NCI-H345 (cell line): ENCODE data around the gene EVI2B.
"Not testable (repeated sequence)": the region's sequence is repeated elsewhere in the genome, so short reads cannot be mapped to it uniquely, and the experiment has no call there.

Experiments
- DNase-seq: peaks from one replicate; lab custom pipeline; 2025; lab: John Stamatoyannopoulos, UW

EVI2B gene

DNA sequence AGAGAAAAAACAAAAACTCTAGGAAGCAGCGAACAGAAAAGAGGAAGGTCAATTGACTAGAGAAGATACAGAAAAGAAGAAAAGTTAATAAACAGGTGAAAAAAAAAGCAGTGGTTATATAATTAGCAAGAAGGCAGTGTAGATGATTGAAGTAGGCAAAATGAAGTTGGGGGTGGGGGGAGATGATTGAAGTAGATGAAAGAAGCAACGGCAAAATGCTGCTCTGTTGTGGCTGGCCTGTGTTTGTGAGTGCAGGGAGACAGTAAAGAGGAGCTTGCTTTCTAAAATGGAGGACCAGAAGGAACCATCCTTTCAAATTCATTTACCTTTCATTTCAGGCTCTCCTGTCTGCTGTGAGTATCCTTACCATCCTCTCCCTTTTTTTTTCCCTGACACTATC is 3.6 kb downstream of the EVI2B start:
- DNase-seq: no peak

DNA sequence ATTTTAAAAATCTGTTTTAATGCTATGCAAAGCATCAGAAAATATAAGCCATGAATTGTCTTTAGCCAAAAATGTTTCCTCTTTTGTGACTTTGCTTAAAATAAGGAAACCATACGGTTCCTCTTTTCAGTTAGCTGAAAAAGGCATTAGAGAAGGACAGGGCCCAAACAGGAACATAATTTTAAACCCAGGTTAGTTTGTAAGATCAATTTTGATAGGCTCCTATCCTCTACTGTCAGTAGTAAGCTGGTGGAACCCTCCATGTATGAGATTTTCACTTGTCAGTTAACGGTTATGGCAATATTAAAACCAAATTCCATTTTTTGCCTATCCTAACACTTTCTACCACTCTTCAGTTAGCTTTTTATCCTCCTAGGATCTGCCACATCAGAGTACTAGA is 4.3 kb downstream of the EVI2B start:
- no peak for DNase-seq

DNA sequence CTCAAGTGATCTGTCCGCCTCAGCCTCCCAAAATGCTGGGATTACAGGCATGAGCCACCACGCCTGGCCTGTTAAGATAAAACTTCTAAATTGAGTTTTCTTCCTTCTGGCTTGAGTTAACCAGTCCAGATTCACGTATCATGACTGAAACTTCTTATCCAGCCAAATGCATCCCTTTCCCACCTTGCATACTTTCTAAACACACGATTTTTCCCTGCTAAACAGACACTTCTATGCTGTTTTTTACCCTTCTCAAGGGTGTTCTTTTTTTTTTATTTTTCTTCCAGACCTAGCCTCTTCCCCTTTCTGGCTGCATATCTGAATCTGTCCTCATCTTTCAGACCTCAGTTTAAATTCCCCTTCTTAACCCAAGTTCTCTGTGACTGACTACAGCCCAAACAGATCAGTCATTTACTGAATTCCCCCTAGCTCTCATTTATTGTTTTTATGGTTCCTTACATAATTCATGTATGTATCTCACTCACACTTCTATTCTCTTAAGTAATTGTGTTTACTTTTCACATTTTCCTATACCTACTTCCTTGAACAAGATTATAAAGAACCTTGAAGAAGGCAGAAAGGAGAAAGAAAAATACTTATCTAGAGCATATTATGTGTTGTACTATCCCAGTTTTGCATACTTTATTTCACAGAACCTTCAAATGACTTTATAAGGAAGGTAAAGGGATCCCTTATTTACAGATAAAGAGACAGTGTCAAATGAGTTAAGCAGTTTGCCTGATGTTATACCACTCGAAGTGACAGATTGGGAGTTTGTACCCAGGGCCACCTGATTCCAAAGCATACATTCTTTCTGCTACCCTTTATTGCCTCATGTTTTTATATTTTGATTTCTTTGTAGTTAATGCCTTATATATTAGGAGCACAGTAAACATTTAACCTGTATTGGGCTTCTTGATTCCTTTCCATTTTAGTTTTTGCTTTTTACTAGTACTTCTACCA is 5.2 kb downstream of the EVI2B start:
- no peak for DNase-seq

DNA sequence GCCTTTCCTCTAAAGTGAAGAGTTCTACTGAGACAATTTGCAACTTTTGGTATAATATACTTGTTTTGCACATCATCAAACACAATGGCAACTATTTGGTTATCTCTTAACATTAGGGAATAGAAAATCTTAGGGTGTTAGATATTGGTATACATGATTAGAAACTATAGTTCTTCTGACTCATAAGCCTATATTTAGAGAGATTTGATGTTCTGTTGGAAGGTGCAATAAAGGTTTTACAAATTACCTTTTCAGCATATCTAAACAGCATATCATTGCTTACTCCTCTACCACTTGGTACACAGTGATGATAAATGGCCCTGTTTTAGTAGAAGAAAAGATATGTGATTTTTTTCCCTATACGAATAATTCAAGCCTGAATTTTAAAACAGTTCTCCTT is 6.2 kb downstream of the EVI2B start:
- no peak for DNase-seq

DNA sequence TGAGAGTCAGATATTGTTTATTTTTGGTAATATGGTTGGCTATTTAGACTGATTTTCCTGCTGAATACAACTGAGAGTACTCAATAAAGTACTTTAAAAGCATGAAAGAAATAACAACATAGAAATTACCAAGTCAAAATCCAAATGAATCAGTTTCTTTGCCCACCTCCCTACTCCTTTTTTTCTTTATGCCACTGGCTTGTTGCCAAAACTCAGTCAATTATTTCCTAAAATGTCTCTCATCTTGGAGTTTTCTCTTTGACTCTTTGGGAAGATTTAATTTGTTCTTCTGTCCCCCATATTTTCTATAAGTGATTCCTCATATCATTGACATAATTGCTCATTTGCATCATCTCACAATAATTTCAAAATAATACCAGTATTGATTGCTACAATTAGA is 14.2 kb downstream of the EVI2B start:
- DNase-seq: no peak

DNA sequence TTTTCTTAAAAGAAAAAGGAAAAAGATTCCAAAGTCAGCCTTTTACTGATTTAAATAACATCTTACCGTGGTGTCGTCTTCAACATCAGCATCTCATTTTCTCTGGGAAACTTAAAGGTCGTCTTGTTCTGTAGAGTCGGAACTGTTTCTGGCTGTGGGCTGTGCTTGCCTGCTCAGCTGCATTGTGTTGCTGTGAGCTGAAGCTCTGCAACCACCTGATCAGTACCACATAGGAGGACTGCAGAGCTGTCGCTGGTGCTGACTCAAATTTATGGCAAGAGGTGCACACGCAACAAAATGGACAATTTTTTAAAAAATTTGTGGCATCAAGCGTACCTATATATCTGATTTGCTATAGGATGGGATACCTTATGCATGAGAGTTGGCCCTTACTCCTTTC is 16.8 kb downstream of the EVI2B start, which contains the start of gene OMG:
OMG (minus strand) TSS at position 150 of the 400 bp plus-strand sequence. CDS start 908 bp downstream, outside the sequence.
- no peak for DNase-seq

DNA sequence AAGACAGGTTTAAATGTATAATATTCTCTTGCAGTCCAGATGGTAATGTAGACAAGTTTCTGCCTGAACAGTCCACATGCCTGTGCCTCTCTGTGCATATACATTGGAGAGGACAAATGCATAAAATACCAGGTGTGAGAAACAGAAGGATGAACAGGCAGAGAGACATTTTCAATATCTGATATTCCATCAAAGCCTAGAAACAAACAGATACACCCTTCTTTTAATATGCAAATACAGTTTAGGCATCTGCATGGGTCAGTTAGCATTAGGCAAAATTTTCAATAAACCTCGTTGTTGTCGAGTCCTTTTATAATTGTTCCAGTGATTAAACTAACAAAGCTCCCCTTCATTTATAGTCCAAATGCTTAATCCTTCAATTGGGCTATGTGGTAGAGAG is 17.7 kb downstream of the EVI2B start:
- DNase-seq: no peak

DNA sequence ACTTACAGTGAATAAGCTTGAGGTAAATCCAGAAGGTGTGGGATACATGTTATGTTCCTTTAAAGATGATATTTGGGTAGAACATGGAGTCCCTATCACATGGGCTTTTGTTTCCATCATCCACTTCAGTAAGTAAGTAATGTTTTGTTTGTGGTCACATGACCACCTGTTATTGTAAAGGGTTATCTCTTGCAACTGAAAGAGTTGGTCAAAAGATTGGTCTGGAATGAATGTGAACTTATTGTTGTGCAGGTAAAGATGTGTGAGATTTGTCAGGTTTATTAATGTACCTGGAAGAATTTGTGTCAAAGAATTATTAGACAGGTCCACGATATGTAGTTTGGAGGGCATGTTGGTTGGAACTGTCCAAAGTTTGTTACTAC is 18.4 kb downstream of the EVI2B start:
- no peak for DNase-seq

DNA sequence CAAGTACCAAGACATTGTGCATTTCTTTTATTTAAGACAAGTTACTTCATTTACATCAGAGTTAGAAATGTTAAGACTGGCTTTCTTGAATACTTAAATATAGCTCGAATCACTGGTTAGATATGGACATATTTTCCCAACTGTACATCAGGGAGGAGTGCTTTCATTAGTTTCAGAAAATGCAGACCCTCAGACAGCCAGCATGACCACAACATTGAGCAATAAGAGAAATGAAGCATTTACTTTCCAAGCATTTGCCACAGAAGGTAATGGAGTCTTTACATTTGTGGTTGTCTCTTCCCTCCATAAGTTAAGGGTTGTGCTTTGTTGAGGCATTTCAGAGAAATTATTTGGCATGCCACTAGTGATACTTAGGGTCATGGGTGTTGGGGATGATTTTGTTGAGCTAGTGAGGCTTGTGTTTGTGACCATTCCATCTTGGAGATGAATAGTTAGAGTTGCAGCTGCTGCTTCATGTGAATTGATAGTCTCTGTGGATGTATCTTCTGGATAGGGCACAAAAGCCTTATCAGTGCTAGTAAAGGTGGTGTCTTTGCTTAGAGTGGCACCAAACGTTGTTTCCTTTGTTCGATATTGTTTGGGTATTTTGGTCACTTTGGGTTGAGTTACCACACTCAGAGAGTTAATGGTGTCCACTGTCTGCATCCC is 18.9 kb downstream of the EVI2B start:
- DNase-seq: no peak

DNA sequence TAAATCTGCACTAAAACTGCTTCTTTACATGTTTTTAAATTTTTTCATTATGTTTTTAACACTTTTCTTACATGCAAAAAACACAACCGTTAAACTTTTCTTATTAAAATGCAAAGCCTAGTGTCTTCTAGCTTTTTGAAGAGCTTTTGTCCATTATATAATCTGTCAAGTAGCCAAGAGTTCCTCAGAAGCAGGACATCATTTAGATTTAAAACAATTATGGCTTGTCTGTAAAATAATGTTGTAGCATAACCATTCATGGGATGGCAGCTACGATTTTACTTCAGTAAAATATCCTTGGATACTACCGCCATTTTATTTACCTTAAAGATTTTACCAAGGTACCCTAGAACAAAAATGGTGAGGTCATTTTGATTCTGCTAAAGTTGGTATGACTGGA is 19.6 kb downstream of the EVI2B start:
- no peak for DNase-seq

DNA sequence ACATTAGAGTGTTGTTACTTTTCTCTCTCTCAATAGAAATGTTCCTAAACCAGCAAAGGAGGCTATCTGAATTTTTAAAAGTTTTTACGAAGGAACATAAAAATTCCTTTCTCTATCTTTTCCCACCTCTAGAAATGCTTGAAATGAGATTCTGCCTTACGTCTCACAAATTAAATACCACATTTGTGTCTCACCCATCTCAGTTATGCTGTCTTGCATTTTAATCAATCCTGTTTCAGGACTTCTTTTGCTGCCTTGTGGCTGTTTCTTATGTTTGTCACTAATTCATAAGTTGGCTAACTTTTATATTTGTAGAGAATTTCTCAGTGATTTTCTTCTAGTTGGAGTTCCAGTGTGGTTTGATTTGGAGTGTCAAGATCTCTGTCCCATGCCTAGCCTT is 20.3 kb downstream of the EVI2B start:
- DNase-seq: no peak

DNA sequence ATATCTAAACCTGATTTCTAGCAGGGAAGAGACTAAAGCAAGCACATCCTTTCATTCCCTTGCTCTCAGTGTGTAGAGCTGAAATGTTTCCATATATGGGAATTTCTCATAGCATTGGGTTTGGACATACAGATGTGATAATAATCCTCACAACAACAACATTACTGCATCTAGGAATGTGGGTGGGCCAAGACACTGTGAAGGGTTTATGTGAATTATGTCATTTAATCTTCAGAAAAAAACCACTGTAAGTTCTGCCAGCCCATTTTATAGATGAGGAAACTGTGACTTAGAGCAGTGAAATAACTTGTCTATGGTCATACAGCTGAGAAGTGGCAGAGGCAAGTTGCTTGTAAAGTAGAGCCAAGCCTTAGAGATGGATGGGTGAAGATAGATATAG is 22.0 kb downstream of the EVI2B start:
- no peak for DNase-seq

DNA sequence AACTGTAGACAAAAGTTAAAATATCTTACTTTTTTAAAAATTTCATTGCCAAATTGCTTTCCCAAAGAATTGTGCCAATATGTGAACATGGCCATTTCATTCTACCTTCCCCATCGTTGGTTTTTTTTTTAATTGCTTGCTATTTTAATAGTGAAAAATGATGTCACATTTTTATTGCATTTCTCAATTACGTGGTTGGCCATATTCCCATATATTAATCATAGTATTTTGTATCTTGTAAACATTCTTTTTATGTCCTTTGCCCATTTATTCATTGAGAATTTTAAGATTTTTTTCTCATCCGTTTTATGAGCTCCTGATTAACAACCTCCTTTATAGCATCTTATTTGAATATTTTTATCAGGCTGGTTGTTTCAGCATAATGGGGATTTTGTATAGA is 24.1 kb downstream of the EVI2B start:
- no peak for DNase-seq

DNA sequence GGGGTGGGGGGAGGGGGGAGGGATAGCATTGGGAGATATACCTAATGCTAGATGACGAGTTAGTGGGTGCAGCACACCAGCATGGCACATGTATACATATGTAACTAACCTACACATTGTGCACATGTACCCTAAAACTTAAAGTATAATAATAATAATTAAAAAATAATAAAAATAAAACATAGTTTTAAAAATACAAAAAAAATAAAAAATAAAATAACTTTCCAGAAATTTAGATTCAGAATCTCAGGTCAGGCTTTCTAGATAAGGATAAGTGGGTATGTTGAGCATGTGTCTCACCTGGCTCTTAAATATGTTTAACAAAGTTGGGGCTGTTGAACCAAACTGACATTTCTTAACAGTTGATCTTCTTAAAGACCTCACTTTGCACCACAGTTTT is 25.9 kb downstream of the EVI2B start:
- DNase-seq: not testable (repeated sequence)

DNA sequence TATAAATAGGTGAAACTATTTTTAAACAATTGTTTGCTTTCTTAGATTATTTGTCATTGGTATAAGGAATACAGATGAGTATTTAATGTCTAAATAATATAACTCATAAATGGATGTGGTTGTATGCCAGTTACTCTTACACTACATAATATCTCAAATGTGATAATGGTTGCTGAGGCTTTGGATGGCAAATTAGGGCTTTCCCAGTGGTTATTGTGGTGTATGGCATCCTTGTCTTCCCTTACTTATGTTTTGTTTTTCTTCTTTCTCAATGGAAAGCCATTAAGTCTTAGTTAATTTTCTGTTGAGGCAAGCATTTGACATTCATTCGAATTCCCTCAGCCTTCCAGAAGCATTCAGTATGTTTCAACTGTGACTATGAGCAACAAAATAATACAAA is 27.3 kb downstream of the EVI2B start:
- no peak for DNase-seq

DNA sequence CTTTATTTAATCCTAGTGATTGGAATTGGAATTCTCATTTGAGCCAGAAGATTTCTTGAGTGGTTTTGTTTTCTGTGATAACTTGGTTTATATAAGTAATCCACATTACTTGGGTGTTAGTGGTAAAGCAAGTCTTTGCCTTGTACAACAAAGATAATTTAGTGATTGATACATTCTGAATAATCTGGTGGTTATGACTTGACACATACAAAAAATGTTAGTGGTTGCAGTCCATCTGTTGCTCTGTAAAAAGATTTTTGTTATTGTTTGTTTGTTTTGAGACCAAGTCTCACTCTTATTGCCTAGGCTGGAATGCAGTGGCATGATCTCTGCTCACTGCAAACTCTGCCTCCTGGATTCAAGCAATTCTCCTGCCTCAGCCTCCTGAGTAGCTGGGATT is 30.0 kb downstream of the EVI2B start:
- DNase-seq: no peak

DNA sequence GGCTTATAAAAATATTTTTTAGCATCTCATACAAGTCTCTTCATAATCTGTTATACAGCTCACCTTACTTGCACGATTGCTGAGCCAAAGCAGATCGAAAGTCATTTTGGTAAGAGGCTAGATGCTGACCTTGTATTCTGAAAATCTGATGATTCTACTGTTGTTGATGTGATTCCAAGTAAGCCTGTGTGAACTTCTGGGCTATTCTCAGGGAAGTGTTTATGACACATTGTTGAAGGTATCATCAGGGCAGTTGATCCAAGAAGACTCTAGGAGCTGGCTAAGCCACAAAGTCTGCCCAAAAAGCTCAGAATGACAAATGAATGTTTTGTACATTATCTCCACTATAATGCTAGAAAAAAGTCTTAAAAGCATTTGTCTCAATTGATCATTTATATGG is 32.8 kb downstream of the EVI2B start:
- DNase-seq: no peak

DNA sequence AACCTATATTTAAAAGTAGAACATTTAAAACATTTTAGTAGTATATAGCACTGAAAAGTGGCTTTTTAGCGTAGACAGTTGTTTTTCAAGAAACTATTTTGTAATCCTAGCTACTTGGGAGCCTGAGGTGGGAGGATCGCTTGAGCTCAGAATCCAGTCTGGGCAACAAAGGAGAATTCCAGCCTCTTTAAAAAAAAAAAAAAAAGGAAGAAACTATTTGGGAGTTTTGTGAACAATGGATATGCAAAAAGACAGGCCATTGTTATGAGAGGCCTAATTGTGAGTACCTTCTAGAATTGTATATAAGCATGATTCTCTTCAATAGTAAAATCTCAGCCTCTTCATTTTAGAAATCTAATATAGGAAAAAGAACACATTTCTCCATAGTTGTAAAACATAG is 34.5 kb downstream of the EVI2B start:
- DNase-seq: no peak

DNA sequence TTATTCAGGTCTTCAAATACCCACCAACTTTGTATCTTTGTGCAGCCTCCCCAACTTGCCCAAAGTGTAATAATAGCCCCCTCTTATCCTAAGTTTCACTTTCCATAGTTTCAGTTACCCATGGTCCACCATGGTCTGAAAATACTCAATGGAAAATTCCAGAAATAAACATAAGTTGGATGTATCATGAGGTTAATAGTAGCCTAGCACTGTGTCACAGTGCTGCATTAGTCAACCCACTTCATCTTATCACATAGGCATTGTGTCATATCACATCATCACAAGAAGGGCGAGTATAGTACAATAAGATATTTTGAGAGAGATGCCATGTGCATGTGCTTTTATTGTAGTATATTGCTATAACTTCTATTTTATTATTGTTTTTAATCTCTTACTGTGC is 38.7 kb downstream of the EVI2B start:
- no peak for DNase-seq

DNA sequence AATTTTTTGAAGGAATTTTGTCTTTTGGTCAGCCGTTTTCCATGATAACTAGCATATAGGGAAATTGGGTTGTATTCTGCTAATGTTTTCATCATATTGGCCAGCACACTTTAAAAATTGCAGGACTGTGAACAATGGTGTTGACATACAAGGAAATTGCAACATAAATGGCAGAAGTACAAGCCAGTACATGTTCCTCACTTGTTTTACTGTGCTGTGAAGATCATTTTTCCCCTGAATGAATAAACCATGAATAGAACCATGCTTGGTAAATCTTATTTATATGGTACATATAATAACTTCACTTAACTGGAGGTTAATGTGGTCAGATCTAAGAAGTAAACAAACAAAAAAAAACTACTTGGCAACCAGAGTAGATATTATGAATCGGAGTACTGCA is 39.6 kb downstream of the EVI2B start:
- DNase-seq: no peak

DNA sequence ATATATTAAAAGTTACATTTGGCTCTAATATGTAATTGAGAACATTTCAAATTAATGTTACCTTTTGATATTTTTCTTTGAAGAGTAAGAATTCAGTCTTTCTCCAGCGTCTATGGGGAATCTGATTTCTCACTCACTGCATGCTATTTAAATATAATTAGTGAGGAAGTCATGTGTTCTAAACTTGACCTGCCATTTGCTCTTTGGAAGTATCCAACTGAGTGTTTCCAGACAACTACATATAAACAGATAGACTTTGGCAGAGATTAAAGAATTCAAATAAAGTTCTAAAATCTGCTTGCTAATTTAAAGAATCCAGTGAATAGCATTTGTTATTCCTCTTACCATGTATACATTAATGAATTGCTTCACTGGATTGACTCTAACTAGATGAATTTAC is 40.3 kb downstream of the EVI2B start:
- no peak for DNase-seq

DNA sequence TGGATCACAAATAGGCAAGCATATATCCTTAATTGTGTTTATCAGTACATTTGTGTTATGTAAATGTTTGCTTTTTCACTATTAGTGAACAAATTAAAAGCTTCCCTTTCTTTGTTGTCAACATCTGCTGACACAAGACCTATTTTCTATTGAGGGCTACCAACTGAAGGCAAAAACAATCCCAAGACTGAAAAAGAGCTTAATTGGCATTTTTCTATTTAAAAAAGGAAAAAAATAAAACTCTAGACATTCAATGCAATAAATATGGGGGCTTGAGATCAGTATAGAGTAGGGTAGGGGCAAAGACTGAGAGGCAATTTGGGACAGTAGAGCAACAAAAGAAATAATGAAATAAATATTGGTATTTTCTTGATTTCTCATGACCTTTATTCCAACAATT is 41.1 kb downstream of the EVI2B start:
- no peak for DNase-seq

DNA sequence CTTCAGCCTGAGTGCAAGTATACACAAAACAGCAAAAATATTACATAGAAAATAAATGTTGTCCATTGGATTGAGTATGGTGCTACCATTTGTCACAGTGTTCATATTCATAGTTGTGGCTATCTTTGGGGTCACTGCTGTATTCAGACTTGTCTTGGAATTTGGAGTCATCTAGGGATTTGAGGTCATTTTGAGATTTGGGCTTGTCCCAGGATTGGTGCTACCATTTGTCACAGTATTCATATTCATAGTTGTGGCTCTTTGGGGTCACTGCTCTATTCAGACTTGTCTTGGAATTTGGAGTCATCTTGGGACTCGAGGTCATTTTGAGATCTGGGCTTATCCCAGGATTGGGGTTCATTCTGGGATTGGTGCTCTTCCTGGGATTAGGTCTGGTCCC is 41.6 kb downstream of the EVI2B start:
- no peak for DNase-seq

DNA sequence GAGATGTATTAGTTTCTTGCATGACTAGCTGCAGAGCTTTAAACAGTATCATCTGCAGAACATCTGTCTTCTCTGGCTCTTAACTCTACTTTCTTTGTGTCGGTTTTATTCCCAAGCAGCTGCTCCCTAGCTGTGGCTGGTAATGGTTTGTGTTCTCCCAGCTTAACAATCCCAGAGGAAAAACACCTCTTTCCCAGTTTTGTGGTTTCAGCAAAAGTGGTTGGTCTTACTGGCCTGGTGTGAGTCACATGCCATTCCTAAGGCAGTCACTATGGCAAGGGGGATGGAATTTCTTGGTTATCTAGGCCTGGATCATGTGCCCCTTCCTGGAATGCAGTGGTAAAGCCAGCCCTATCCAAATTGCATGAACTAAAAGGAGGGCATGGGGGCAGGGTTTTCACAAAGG is 44.3 kb downstream of the EVI2B start:
- DNase-seq: no peak
